22Rv1 (cell line): ENCODE measurements around the gene SORCS2.

Source experiments
- H3K27ac ChIP-seq: fragments of 450-650 bp; 2 replicates; pipeline ENCODE4 v1.5.1; 2017
- CTCF ChIP-seq: fragments of 450-650 bp; IDR thresholded peaks from 2 replicates; pipeline ENCODE4 v1.5.1; 2017; ENCODE audit warnings: mild to moderate bottlenecking
- ZFX ChIP-seq: fragments of 450-650 bp; IDR thresholded peaks from 2 replicates; pipeline ENCODE4 v1.6.1; 2017; ENCODE audit warnings: antibody characterized with exemption, borderline replicate concordance

Gene SORCS2

GRCh38 chr4:7247521-7247920 is 55.2 kb downstream of the SORCS2 start:
- TF ChIP-seq ZFX (no peak), CTCF (no peak)
- no peak overlapping the region for H3K27ac ChIP-seq

DNA sequence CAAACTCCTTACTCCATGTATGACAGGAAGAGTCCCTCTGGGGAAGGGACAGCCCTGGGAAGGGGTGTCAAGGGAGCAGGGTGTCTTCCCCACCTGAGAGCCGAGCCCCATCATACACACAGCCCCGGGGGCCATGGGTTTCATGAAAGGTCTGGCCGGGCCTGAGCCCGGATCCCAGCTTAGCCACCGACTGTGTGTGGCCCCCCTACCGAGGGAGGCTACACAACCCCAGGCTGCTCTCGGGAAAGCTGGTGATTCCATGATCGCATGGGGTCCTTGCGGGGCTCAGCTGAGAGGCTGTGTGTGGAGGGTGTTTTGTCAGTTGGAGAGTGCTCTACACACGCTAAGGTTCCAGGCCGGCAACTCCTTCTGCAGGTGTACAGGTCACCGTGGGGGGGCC is 55.6 kb downstream of the SORCS2 start:
- no peak for TF ChIP-seq CTCF
- TF ChIP-seq ZFX: no peak
- no peak overlapping the region for H3K27ac ChIP-seq

- H3K27ac ChIP-seq: no peak overlapping the region
- no peak for TF ChIP-seq CTCF
- no peak for TF ChIP-seq ZFX
These were observed 56.5 kb downstream of the SORCS2 start for GRCh38 chr4:7248857-7249256.

DNA sequence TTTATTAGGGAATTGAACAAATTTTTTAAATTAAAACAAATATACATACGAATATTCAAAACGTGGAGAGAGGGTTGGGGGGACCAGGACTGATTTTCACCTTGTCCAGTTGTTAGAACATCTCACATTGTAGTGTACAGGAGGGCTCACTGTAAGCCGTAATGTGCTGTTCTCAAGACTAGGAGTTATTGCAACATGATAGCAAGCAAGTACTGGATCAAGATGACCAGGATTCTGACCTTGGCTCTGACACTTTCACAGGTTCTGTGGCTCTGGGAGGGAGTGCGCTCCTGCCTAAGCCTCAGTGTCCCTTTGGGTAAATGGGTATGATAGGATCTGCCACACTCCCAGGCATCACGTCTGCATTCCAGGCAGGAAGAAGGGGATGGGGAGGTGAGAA is 59.0 kb downstream of the SORCS2 start:
- TF ChIP-seq CTCF (no peak), ZFX (no peak)
- H3K27ac ChIP-seq: no peak overlapping the region

GRCh38 chr4:7252051-7252450 is 59.7 kb downstream of the SORCS2 start:
- TF ChIP-seq ZFX: no peak
- TF ChIP-seq CTCF: no peak
- H3K27ac ChIP-seq: no peak overlapping the region

DNA sequence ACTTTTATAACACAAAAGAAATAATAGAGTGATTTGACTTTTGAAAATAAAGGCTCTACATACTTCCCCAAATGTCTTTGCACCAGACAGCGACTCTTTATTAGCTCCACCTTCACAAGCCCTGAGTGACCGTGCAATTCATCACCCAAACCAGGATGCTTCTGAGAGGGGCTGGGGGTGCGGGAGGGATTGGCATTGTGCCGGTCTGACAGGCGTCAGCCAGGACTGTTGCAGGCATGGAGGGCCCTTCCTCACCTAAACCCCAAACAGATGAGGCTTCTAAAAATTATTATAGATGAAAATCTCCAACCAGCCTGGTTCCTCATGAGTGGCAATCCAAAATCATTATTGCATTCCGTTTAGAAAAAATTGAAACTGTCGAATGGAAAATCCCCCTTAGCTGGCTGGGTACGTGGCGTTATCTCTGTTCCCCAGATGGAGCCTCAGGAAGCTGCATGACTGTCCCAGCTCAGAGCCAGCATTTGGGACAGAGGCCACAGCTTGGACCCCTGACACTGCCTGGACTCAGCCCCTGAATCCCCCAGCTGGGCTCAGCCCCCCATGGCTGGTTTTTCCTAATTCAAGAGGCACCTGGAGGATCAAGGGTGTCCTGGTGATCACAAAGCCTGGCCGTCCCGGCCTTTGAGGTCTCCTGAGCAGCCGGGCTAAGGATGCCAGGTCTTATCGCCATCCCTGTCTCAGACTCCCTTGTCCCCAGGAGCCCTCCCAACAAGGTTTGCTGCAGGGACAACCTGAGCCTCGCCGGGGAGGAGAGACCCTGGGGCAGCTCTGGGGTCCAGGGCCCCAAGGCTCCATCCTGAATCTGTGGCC is 60.4 kb downstream of the SORCS2 start:
- H3K27ac ChIP-seq: no peak overlapping the region
- TF ChIP-seq CTCF (no peak), ZFX (no peak)

DNA sequence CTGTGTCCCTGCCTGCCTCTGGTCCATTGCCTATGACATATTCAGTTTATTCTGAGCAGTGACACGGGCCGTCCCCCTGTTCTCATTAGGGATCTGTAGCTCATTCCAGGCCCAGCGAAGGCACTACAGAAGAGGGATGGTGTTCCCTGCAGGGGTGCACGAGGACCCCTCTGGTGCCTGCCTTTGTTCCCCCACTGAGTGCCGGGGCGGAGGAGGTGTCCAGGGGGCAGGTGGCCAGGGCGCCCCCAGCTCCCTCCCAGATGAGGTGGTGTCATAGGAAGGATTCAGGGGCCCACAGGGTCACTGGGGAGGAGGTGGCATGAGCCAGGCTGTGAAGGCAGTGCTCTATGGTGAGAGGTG is 61.0 kb downstream of the SORCS2 start:
- TF ChIP-seq CTCF (no peak), ZFX (no peak)
- H3K27ac ChIP-seq: no peak overlapping the region
